Activated T-cell treated with anti-CD3 and anti-CD28 coated beads, Interleukin-2, amount 50 U/mL, for 4 hours (primary cell): ENCODE data around the gene SVIL. TPM values are rescaled to one million over a fixed set of nuclear protein-coding genes. Genes with fewer than 3 reads are reported as not detected.

Experiments
- ATAC-seq, 2 donors: fragments of 200-7000 bp; cut with Tn5 transposase; one replicate each; pipeline ENCODE4 v1.10.0; 2021
- DNase-seq: peaks from one replicate; pipeline ENCODE4 v3.0.0-alpha.2; 2020
- H3K27me3 Mint-ChIP-seq: one replicate; pipeline ENCODE4 v1.8.0; 2021; ENCODE audit warnings: low read depth, mixed read lengths
- H3K36me3 Mint-ChIP-seq: one replicate; pipeline ENCODE4 v1.8.0; 2022; ENCODE audit warnings: mixed read lengths; ENCODE audit not compliant: insufficient read depth
- H3K4me1 Mint-ChIP-seq: one replicate; pipeline ENCODE4 v1.8.0; 2021; ENCODE audit warnings: low read depth, mixed read lengths
- H3K4me3 Mint-ChIP-seq: one replicate; pipeline ENCODE4 v1.8.0; 2021; ENCODE audit warnings: mild to moderate bottlenecking, moderate library complexity, mixed read lengths
- H3K9me3 Mint-ChIP-seq: one replicate; pipeline ENCODE4 v1.8.0; 2021; ENCODE audit warnings: mixed read lengths
- total RNA-seq, 3 donors: library from RNA; stranded (reverse); gene quantifications; one replicate each; pipeline ENCODE4 v1.2.1, GENCODE V29; 2021

Gene SVIL
- total RNA-seq, 3 donors from 2014 or later, result 6.4 to 11.1 (median 9.5) TPM

- no peaks in the 10 kb centered on the region for H3K9me3 Mint-ChIP-seq
- H3K4me3 Mint-ChIP-seq, result peak overlapping the region; percentile 55
- peaks cover 36% of the 10 kb centered on the region for H3K4me1 Mint-ChIP-seq
- no peaks in the 10 kb centered on the region for H3K27me3 Mint-ChIP-seq
- peaks cover 25% of the 10 kb centered on the region for H3K36me3 Mint-ChIP-seq
- peak; percentile 95 to 96 for ATAC-seq
- DNase-seq, result peak; percentile 59
These were observed 24.5 kb upstream of the SVIL start for GRCh38 chr10:29658984-29659965.

- H3K27me3 Mint-ChIP-seq, result no peaks in the 10 kb centered on the region
- H3K36me3 Mint-ChIP-seq, result peaks cover 28% of the 10 kb centered on the region
- no peak for DNase-seq
- H3K9me3 Mint-ChIP-seq, result no peaks in the 10 kb centered on the region
- H3K4me1 Mint-ChIP-seq, result peaks cover 36% of the 10 kb centered on the region
- ATAC-seq, result peak; percentile 36 to 38
- H3K4me3 Mint-ChIP-seq, result peak overlapping the region; percentile 33
These were observed 23.0 kb upstream of the SVIL start for GRCh38 chr10:29657719-29658274.

GRCh38 chr10:29656451-29656992 lies 21.8 kb upstream of the SVIL start:
- H3K27me3 Mint-ChIP-seq, result no peaks in the 10 kb centered on the region
- H3K9me3 Mint-ChIP-seq, result no peaks in the 10 kb centered on the region
- DNase-seq (no peak), ATAC-seq (no peak)
- H3K4me3 Mint-ChIP-seq, result no peak overlapping the region
- peaks cover 38% of the 10 kb centered on the region for H3K4me1 Mint-ChIP-seq
- peaks cover 29% of the 10 kb centered on the region for H3K36me3 Mint-ChIP-seq

- no peaks in the 10 kb centered on the region for H3K9me3 Mint-ChIP-seq
- peaks cover 38% of the 10 kb centered on the region for H3K4me1 Mint-ChIP-seq
These were observed 17.4 kb upstream of the SVIL start for GRCh38 chr10:29652192-29652591.

GRCh38 chr10:29651767-29652166 lies 17.0 kb upstream of the SVIL start:
- Mint-ChIP-seq H3K4me3 (no peak overlapping the region), H3K4me1 (peaks cover 40% of the 10 kb centered on the region), H3K36me3 (peaks cover 21% of the 10 kb centered on the region), H3K9me3 (no peaks in the 10 kb centered on the region), H3K27me3 (no peaks in the 10 kb centered on the region)
- no peak for ATAC-seq
- DNase-seq, result no peak

More at GRCh38 chr10:29652192-29652591, 17.4 kb upstream of the SVIL start:
- Mint-ChIP-seq H3K36me3 (peaks cover 23% of the 10 kb centered on the region), H3K4me3 (no peak overlapping the region), H3K27me3 (no peaks in the 10 kb centered on the region)
- no peak for ATAC-seq
- no peak for DNase-seq

GRCh38 chr10:29650552-29650944 lies 15.8 kb upstream of the SVIL start:
- H3K27me3 Mint-ChIP-seq, result no peaks in the 10 kb centered on the region
- no peaks in the 10 kb centered on the region for H3K9me3 Mint-ChIP-seq
- H3K36me3 Mint-ChIP-seq, result peaks cover 12% of the 10 kb centered on the region
- DNase-seq, result no peak
- no peak overlapping the region for H3K4me3 Mint-ChIP-seq
- no peak for ATAC-seq
- H3K4me1 Mint-ChIP-seq, result peaks cover 50% of the 10 kb centered on the region

- Mint-ChIP-seq H3K36me3 (peaks cover 12% of the 10 kb centered on the region), H3K4me1 (peaks cover 50% of the 10 kb centered on the region), H3K9me3 (no peaks in the 10 kb centered on the region), H3K27me3 (no peaks in the 10 kb centered on the region), H3K4me3 (no peak overlapping the region)
- no peak for DNase-seq
- ATAC-seq, result no peak
These were observed 15.1 kb upstream of the SVIL start for GRCh38 chr10:29649561-29650551.

GRCh38 chr10:29648983-29649268 lies 14.2 kb upstream of the SVIL start:
- Mint-ChIP-seq H3K9me3 (no peaks in the 10 kb centered on the region), H3K4me1 (peaks cover 54% of the 10 kb centered on the region), H3K4me3 (no peak overlapping the region), H3K27me3 (no peaks in the 10 kb centered on the region), H3K36me3 (peaks cover 10% of the 10 kb centered on the region)
- no peak for DNase-seq
- ATAC-seq, result no peak

GRCh38 chr10:29648114-29648982 lies 13.6 kb upstream of the SVIL start:
- peak; percentile 55 to 69 for ATAC-seq
- peak; percentile 33 for DNase-seq
- H3K4me3 Mint-ChIP-seq, result peak overlapping the region; percentile 56
- no peaks in the 10 kb centered on the region for H3K27me3 Mint-ChIP-seq
- peaks cover 54% of the 10 kb centered on the region for H3K4me1 Mint-ChIP-seq
- H3K36me3 Mint-ChIP-seq, result peaks cover 12% of the 10 kb centered on the region
- no peaks in the 10 kb centered on the region for H3K9me3 Mint-ChIP-seq

GRCh38 chr10:29647478-29647877 lies 12.7 kb upstream of the SVIL start:
- no peak overlapping the region for H3K4me3 Mint-ChIP-seq
- ATAC-seq (no peak), DNase-seq (no peak)
- H3K27me3 Mint-ChIP-seq, result no peaks in the 10 kb centered on the region
- H3K4me1 Mint-ChIP-seq, result peaks cover 54% of the 10 kb centered on the region
- no peaks in the 10 kb centered on the region for H3K9me3 Mint-ChIP-seq
- H3K36me3 Mint-ChIP-seq, result peaks cover 10% of the 10 kb centered on the region

GRCh38 chr10:29646960-29647461 lies 12.2 kb upstream of the SVIL start:
- Mint-ChIP-seq H3K36me3 (peaks cover 10% of the 10 kb centered on the region), H3K4me3 (peak overlapping the region; percentile 61), H3K9me3 (no peaks in the 10 kb centered on the region), H3K4me1 (peaks cover 54% of the 10 kb centered on the region), H3K27me3 (no peaks in the 10 kb centered on the region)
- DNase-seq (no peak), ATAC-seq (no peak)

- Mint-ChIP-seq H3K27me3 (no peaks in the 10 kb centered on the region), H3K4me3 (peak overlapping the region; percentile 61), H3K36me3 (peaks cover 7% of the 10 kb centered on the region), H3K9me3 (no peaks in the 10 kb centered on the region), H3K4me1 (peaks cover 51% of the 10 kb centered on the region)
- ATAC-seq (peak; percentile 82 to 90), DNase-seq (no peak)
These were observed 11.6 kb upstream of the SVIL start for GRCh38 chr10:29646238-29646902.
